ENCODE measurements around the gene PRRX2. TPM values are rescaled to one million over a fixed set of nuclear protein-coding genes. Genes with fewer than 3 reads are reported as not detected.

PRRX2 gene
- total RNA-seq, 1 donor = 27.5 TPM

DNA sequence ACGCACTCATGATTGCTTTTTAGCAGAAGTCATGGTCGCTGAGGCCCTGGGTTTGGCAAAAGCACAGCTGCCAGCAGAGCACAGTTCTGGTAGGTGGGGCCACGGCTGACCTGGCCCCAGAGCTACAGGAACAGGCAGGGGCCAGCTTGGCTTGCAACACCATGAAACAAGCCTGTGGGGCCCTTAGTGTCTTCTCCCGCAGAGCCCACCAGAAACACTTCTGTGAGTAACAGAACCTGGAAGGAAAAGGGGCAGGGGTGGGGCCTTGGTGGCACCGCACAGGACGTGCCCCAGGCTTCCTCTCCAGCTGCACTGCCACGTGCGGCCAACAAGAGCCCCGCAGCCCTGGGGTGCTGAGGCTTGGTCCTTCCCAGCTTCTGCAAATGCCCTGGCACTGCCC lies 28.3 kb upstream of the PRRX2 start:
- Histone ChIP-seq H2AFZ (ENCODE audit: low read length) (no peak overlapping the region), H3K4me3 (ENCODE audit: insufficient read depth, low read length) (no peak overlapping the region), H3K27ac (ENCODE audit: low read depth, low read length) (no peak overlapping the region), H3K79me2 (ENCODE audit: insufficient read depth, low read length) (peaks cover 92% of the 10 kb centered on the region), H4K20me1 (ENCODE audit: insufficient read depth, low read length) (peaks cover 67% of the 10 kb centered on the region), H3K27me3 (ENCODE audit: insufficient read depth, low read length) (no peaks in the 10 kb centered on the region), H3K4me2 (ENCODE audit: insufficient read depth, low read length) (no peak overlapping the region), H3K4me1 (ENCODE audit: insufficient read depth, low read length) (peaks cover 27% of the 10 kb centered on the region), H3K9me3 (ENCODE audit: low read depth, low read length) (no peaks in the 10 kb centered on the region), H3K36me3 (ENCODE audit: insufficient read depth, low read length) (peaks cover 61% of the 10 kb centered on the region)
- TF ChIP-seq, protein P1, sequence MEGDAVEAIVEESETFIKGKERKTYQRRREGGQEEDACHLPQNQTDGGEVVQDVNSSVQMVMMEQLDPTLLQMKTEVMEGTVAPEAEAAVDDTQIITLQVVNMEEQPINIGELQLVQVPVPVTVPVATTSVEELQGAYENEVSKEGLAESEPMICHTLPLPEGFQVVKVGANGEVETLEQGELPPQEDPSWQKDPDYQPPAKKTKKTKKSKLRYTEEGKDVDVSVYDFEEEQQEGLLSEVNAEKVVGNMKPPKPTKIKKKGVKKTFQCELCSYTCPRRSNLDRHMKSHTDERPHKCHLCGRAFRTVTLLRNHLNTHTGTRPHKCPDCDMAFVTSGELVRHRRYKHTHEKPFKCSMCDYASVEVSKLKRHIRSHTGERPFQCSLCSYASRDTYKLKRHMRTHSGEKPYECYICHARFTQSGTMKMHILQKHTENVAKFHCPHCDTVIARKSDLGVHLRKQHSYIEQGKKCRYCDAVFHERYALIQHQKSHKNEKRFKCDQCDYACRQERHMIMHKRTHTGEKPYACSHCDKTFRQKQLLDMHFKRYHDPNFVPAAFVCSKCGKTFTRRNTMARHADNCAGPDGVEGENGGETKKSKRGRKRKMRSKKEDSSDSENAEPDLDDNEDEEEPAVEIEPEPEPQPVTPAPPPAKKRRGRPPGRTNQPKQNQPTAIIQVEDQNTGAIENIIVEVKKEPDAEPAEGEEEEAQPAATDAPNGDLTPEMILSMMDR (IDR thresholded peaks at IDR 0.05; ENCODE audit: extremely low read depth, low read depth, low read length) = no peak
- no peak for DNase-seq (ENCODE audit: insufficient read length, low spot score, missing footprints)

DNA sequence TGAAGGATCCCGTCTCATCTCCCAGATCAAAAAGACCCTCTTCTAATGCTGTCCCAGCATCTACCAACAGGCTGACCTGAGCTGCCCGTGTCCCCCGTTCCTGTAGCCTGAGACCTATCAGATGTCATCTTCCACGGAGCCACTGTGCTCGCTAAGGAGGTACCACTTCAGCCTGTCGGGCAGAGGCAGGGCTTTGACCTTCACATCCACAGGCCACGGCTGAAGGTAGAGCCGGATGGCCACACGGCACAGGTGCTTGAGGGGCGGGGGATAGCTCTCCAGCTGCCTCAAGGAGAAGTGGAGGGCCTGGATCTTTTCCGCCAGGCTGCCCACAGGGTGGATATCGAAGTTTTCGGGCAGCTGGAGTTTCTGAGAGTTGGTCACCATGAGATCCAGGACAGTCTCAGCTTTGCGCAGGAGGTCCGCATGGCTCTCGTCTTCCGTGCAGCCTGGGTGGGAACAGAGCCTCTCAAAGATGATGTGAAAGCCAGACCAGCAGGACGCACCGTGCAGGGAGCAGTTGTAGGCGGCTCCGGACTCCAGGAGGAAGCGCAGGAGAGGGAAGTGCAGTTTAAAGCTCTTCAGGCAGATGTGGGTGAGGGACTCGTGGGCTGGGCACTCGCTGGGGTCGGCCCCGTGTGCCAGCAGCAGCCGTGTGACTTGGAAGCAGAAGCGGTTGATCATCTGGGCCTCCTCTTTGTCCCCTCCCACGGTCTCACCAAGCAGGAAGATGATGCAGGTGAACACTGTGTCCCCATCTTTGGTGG lies 27.6 kb upstream of the PRRX2 start:
- no peak overlapping the region for H3K4me3 ChIP-seq (ENCODE audit: insufficient read depth, low read length)
- peaks cover 84% of the 10 kb centered on the region for H3K79me2 ChIP-seq (ENCODE audit: insufficient read depth, low read length)
- H4K20me1 ChIP-seq (ENCODE audit: insufficient read depth, low read length) = peaks cover 59% of the 10 kb centered on the region
- H2AFZ ChIP-seq (ENCODE audit: low read length) = no peak overlapping the region
- H3K4me1 ChIP-seq (ENCODE audit: insufficient read depth, low read length) = peaks cover 19% of the 10 kb centered on the region
- H3K27me3 ChIP-seq (ENCODE audit: insufficient read depth, low read length) = no peaks in the 10 kb centered on the region
- peaks cover 55% of the 10 kb centered on the region for H3K36me3 ChIP-seq (ENCODE audit: insufficient read depth, low read length)
- no peaks in the 10 kb centered on the region for H3K9me3 ChIP-seq (ENCODE audit: low read depth, low read length)
- H3K4me2 ChIP-seq (ENCODE audit: insufficient read depth, low read length) = no peak overlapping the region
- no peak overlapping the region for H3K27ac ChIP-seq (ENCODE audit: low read depth, low read length)
- DNase-seq (ENCODE audit: insufficient read length, low spot score, missing footprints) = no peak
- TF ChIP-seq, protein P1 (IDR thresholded peaks at IDR 0.05; ENCODE audit: extremely low read depth, low read depth, low read length) = no peak

DNA sequence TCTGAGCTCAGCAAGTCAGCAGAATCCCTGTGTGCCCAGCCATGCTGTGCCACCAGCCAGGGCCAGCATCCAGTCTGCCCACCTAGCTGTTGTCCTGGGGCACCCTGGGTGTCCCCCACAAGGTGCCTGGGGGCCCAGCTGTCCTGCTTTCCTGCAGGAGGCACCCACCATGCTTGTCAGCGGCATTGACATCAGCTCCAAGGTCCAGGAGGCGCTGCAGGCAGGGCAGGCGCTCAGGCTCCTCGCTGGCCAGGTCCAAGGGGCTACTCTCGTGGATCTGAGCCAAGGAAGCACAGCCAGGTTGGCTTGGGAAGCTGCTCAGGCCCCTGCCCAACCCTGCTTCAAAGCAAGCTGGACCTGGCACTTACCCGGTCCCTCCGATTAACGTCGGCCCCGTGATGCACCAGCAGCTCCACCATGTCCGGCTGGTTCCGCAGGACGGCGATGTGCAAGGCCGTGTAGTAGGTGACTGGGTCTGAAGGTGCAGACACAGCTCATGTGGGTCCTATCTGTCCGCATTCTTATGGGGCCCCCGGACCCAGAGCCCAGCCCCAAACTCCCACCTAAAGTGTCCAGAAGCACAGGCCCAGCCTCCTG lies 26.3 kb upstream of the PRRX2 start:
- H3K27ac ChIP-seq (ENCODE audit: low read depth, low read length) = peak overlapping the region; percentile 77
- H3K9me3 ChIP-seq (ENCODE audit: low read depth, low read length) = no peaks in the 10 kb centered on the region
- peaks cover 19% of the 10 kb centered on the region for H3K4me1 ChIP-seq (ENCODE audit: insufficient read depth, low read length)
- H3K79me2 ChIP-seq (ENCODE audit: insufficient read depth, low read length) = peaks cover 72% of the 10 kb centered on the region
- H2AFZ ChIP-seq (ENCODE audit: low read length) = no peak overlapping the region
- no peaks in the 10 kb centered on the region for H3K27me3 ChIP-seq (ENCODE audit: insufficient read depth, low read length)
- DNase-seq (ENCODE audit: insufficient read length, low spot score, missing footprints) = no peak
- H3K4me2 ChIP-seq (ENCODE audit: insufficient read depth, low read length) = no peak overlapping the region
- H3K36me3 ChIP-seq (ENCODE audit: insufficient read depth, low read length) = peaks cover 47% of the 10 kb centered on the region
- H3K4me3 ChIP-seq (ENCODE audit: insufficient read depth, low read length) = no peak overlapping the region
- TF ChIP-seq, protein P1 (IDR thresholded peaks at IDR 0.05; ENCODE audit: extremely low read depth, low read depth, low read length) = no peak
- peaks cover 47% of the 10 kb centered on the region for H4K20me1 ChIP-seq (ENCODE audit: insufficient read depth, low read length)

DNA sequence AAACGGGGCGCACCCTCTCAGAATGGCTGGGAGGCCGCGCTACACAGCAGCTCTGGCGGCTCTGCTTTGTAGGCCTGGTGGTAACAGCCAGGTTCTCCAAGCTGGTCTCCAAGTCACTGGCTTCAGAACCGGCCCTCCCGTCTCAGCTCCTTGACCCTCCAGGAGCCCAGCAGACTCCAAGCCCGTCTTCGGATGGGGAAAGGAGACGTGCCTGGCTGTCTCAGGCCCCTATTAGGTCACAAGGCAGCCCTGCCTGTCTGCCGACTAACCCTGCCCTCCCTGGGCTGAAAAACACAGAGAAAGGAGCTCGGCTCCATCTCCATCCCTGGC lies 25.7 kb upstream of the PRRX2 start:
- Histone ChIP-seq H3K4me1 (ENCODE audit: insufficient read depth, low read length) (peaks cover 19% of the 10 kb centered on the region), H3K4me3 (ENCODE audit: insufficient read depth, low read length) (peak overlapping the region; percentile 98), H3K27me3 (ENCODE audit: insufficient read depth, low read length) (no peaks in the 10 kb centered on the region), H3K27ac (ENCODE audit: low read depth, low read length) (peak overlapping the region; percentile 77), H3K4me2 (ENCODE audit: insufficient read depth, low read length) (peak overlapping the region; percentile 94), H3K36me3 (ENCODE audit: insufficient read depth, low read length) (peaks cover 44% of the 10 kb centered on the region), H4K20me1 (ENCODE audit: insufficient read depth, low read length) (peaks cover 46% of the 10 kb centered on the region), H2AFZ (ENCODE audit: low read length) (no peak overlapping the region), H3K9me3 (ENCODE audit: low read depth, low read length) (no peaks in the 10 kb centered on the region), H3K79me2 (ENCODE audit: insufficient read depth, low read length) (peaks cover 66% of the 10 kb centered on the region)
- DNase-seq (ENCODE audit: insufficient read length, low spot score, missing footprints) = peak; percentile 92
- TF ChIP-seq, protein P1 (IDR thresholded peaks at IDR 0.05; ENCODE audit: extremely low read depth, low read depth, low read length) = no peak

All from osteoblast (primary cell).